NCI-H526 treated with DMSO at 0.1 percent for 48 hours (cell line): ENCODE results near the gene ALDH1A3.

ENCODE experiments used
- DNase-seq: peaks from one replicate; lab custom pipeline; 2025; lab: John Stamatoyannopoulos, UW

The ALDH1A3 gene

DNA sequence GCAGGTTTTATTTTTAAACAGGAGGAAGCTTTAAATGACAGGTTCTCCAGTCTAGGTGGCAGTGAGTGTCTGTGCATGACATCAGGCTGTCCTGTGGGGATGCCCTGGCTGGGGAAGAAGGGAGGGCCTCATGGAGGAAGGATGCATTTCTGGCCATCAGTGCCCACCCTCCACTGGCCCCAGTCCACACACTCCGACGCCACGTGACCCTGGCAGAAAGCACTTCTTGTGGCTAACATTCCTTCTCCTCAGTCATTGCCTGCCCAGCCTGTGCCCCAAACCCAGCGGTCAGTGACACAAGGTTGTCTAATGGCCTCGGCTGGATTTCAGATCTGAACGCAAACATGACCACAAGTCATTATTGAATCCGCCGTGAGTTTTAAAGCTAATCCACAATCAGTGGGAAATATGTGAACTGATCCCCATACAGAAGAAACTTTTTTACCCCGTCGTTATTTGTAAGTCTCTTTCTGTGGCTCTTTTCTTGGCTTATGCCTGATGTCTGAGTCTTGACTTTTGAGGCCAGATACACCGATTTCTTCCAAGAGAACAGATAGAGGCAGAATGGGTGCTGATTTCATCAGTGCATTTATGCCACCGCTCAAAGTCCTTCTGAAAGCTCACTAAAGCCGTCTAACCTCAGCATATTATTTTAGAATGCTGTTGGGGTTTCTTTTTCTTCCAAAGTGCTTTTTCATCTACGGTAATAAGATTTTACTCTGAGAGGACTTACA is 22.2 kb downstream of the ALDH1A3 start:
- no peak for DNase-seq

- DNase-seq = no peak
These were observed 23.0 kb downstream of the ALDH1A3 start for GRCh38 chr15:100902436-100903167.

DNA sequence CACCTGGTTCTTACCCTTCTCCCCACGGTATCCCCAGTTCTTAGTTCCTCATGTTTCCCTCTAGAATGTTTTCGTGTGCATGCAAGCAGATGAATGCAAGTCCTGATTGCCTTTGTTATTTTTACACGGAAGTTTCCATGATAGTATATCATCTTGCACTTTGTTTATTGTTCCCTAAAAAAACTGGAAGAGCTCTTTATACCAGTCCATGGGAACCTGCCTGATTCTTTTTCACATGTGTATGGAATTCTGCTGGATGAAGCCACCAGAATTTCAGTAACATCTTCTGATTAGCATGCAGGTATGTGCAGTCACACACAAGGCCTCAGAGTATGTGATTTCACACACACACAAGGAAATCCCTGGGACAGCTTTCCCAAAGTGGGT is 23.5 kb downstream of the ALDH1A3 start:
- DNase-seq = no peak

- DNase-seq = no peak
These were observed 26.2 kb downstream of the ALDH1A3 start for GRCh38 chr15:100905850-100906249.

GRCh38 chr15:100908466-100908865 is 28.8 kb downstream of the ALDH1A3 start:
- DNase-seq = no peak

GRCh38 chr15:100909565-100909964 is 29.9 kb downstream of the ALDH1A3 start:
- DNase-seq = no peak

DNA sequence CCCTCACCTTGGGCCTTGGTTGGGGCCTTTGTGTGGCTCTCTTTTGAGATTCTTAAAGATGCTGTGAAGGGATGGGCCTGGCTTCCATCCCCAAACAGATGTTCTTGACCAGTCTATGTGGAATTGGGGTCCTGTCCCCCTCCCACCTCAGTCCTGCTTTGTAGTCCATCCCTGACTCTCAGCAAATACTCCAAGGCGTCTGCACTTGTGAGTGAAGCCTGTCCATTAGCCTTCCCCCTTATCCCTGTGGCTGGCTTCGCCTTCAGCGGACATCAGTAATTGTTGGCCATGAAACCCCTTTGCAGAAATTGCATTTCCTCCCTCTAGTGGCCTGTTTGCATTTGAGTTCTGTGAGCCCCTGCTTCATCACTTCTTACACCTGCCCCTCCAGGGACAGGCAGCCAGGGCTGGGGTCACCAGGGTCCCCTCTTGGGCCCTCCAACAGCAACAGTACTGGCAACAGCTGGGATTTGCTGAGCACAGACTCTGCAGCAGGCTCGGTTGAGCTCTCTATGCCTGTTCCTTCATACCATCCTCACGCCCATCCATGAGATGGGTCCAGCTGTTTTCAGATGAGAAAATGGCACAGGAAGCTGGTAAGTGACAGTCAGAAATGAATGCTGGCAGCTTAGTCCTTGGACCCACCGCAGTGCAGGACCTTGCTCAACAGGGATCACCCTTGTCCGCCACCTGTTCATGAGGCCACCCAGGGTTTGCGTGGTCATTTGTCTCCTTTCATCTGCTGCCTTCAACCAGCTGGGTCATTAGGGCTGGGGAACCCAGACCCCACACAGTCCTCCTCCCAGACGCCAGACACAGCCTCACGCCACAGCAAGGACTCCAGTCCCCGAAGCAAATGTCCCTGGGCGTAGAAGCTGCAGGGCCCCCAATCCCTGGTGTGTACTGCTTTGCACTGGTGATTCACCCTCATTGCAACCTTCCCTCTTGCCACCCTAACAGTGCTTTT is 30.6 kb downstream of the ALDH1A3 start:
- DNase-seq = no peak

GRCh38 chr15:100911086-100911485 is 31.5 kb downstream of the ALDH1A3 start:
- DNase-seq = no peak

GRCh38 chr15:100913961-100914360 is 34.3 kb downstream of the ALDH1A3 start:
- DNase-seq = no peak

DNA sequence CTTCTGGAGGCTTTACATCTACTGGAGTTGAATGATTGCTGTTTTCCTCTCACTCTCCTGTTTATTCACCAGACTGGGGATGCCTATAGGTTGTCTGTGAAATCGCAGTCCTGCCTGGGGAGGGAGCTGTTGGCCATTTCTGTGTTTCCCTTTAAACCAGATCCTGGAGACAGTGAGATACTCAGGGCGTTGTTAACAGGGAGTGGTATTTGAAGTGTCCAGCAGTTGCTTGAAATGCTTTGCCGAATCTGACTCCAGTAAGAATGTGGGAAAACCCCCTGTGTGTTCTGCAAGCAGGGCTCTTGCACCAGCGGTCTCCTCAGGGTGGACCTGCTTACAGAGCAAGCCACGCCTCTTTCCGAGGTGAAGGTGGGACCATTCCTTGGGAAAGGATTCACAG is 35.2 kb downstream of the ALDH1A3 start:
- DNase-seq = peak; percentile 7

- peak; percentile 51 for DNase-seq
These were observed 38.5 kb downstream of the ALDH1A3 start for GRCh38 chr15:100918034-100918689.

- no peak for DNase-seq
These were observed 39.3 kb downstream of the ALDH1A3 start, which contains the start of gene LRRK1 for GRCh38 chr15:100918690-100919480. TSS of gene LRRK1 (plus strand) at chr15:100919357. CDS start at chr15:100924633, 5,276 bp downstream.

- no peak for DNase-seq
These were observed 40.1 kb downstream of the ALDH1A3 start for GRCh38 chr15:100919481-100920405.

GRCh38 chr15:100920516-100921135 is 41.0 kb downstream of the ALDH1A3 start:
- DNase-seq = no peak

DNA sequence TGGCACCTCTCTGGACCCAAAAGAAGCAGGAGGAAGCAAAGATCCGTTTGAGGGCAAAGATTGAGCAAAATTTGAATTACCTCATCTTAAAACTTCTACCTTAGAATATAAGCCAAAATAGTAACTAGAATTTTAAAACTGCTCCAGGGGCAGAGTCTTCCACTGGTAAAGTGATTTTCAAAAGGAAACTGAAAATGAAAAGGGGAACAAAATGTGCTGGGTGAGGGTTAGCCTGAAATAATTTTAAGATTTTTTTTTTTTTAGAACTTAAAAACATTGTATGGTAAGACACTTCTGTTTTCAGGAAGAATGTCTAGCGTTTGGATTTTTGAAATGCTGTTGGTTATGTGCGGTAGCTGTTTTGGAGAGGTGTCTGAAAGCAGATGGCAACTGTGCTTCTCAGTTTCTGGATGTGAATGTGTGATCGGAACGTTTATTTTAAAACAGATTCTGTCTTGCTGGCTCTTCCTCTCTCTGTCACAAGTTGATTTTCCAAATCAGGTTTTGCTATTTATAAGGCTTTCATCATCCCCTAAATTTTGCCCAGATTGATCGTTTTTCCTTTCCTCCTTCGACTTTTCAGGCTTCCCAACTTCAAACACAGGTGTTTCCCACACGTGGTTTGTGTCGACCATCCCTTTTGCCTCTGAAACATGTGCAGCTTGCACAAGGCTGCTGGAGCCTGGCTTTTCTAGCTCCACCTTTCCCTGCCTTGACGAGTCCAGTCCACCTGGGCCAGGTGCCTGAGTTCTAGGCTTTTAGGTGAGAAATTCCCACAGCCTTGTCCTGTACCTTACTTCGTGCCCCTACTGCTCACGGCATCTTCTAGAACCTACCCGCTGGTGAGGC is 42.8 kb downstream of the ALDH1A3 start:
- no peak for DNase-seq

DNA sequence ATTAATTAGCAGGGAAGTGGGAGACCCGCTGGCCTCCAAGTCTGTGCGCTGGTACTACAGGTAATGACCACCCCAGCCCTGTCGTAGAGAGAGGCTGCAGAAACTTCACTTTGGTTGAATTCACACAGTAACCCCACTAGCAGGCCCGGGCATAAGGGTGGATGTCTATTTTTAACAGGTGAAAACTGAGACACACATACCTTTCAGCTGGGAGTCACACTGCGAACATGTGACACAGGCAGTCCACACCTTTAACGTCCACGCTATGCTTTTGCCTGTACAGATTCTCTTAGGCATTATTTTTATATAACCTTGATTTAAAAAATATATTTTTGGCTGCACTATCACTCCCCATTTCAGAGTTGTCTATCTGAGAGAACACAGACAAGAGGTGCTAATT is 43.4 kb downstream of the ALDH1A3 start:
- DNase-seq = no peak

DNA sequence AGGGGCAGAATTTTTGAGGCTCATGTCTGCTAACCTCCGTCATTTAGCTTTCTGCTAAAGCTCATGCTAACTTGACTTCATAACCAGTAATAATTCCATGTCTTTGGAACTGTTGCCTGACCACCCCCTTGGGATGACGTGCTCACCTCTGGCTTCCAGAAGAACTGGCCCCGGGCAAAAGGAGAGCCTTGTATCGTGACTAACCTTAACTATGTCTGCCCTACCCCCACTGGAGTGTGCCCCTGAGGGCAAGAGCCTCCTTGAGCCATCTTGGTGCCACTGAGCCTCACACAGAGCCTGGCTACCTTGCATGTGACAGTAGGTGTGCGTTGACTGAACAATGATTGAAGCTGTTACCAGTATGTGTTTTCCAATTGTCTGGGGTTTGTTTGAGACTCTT is 44.3 kb downstream of the ALDH1A3 start:
- no peak for DNase-seq

DNA sequence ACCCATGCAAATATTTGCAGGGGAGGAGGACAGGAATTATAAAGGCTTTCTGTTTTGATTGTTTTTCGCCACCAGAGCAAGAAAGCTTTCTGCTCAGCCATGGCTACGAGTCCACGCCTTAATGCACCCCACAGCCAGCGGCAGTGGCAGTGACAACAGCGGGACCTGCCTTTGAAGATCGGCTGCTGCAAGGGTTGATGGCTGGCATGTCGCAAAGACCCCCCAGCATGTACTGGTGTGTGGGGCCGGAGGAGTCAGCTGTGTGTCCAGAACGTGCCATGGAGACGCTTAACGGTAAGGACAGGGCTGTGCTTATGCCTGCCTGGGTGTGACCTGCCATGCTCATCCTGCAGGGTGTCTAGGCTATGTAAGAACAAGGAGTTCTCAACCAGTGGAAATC is 44.8 kb downstream of the ALDH1A3 start:
- no peak for DNase-seq
